Gastroesophageal sphincter (tissue), 4 donors: ENCODE data around the gene GDF7. TPM values are rescaled to one million over a fixed set of nuclear protein-coding genes. Genes with fewer than 3 reads are reported as not detected.

Experiments
- ATAC-seq: fragments of 150-250 bp; one replicate; pipeline ENCODE4 v1.9.1; 2016; ENCODE audit warnings: mild to moderate bottlenecking, moderate library complexity
- H3K27ac ChIP-seq, 4 donors: fragments of 200-600 bp; sonication (generic) in 3 of 4; 1 replicate in 3 of 4; 2 replicates in 1 of 4; pipeline ENCODE4 v1.5.1; 2016 to 2019
- H3K27me3 ChIP-seq: fragments of 200-600 bp; sonication (generic); one replicate; pipeline ENCODE4 v1.5.1; 2019
- H3K36me3 ChIP-seq, 2 donors: fragments of 200-600 bp; sonication (generic); one replicate each; pipeline ENCODE4 v1.5.1; 2019; ENCODE audit warnings: control low read depth in 1 of 2
- H3K4me1 ChIP-seq, 3 donors: fragments of 200-600 bp; sonication (generic); 1 replicate in 2 of 3; 2 replicates in 1 of 3; pipeline ENCODE4 v1.5.1; 2016 to 2019; ENCODE audit warnings: control low read depth in 2 of 3
- H3K4me3 ChIP-seq, 2 donors: fragments of 200-600 bp; sonication (generic); one replicate each; pipeline ENCODE4 v1.5.1; 2019; ENCODE audit warnings: mild to moderate bottlenecking in 1 of 2, moderate library complexity in 1 of 2
- H3K9me3 ChIP-seq, 3 donors: fragments of 200-600 bp; sonication (generic); one replicate each; pipeline ENCODE4 v1.5.1; 2017 to 2019; ENCODE audit warnings: control low read depth in 2 of 3
- CTCF ChIP-seq, 4 experiments: fragments of 200-600 bp in 2 of 4; fragments of 450-650 bp in 2 of 4; sonication (generic) in 1 of 4; IDR thresholded peaks; one replicate each; pipeline ENCODE4 v1.5.1; 2017 to 2019; ENCODE audit warnings: antibody characterized with exemption in 4 of 4, mild to moderate bottlenecking in 2 of 4, moderate library complexity in 2 of 4
- EP300 ChIP-seq: sonication (generic); formaldehyde crosslinking; IDR thresholded peaks from one replicate; pipeline ENCODE4 v1.6.1; 2017; ENCODE audit warnings: antibody characterized with exemption, mild to moderate bottlenecking
- POLR2A ChIP-seq, 2 donors: fragments of 450-650 bp; IDR thresholded peaks; one replicate each; pipeline ENCODE4 v1.6.1; 2017; ENCODE audit warnings: antibody characterized with exemption in 2 of 2, mild to moderate bottlenecking in 2 of 2, moderate library complexity in 1 of 2
- POLR2AphosphoS5 ChIP-seq: sonication (generic); formaldehyde crosslinking; IDR thresholded peaks from one replicate; pipeline ENCODE4 v1.6.1; 2017; ENCODE audit warnings: antibody characterized with exemption
- WGBS, 2 donors: methylation state at CpG; one replicate each; pipeline ENCODE4 v1.1.5; 2018; ENCODE audit warnings: low coverage in 1 of 2; 5-methylcytosine and 5-hydroxymethylcytosine counted together
- total RNA-seq, 4 donors: library from RNA; depleted of rRNA; stranded (reverse); fragments of >200 nt; gene quantifications; one replicate each; pipeline ENCODE4 v1.1.0, GENCODE V29; 2016

The GDF7 gene
- total RNA-seq, 4 donors from 2014 or later: 1.2 to 19.9 (median 15.3) TPM

- peak overlapping the region in 3 of 4 donors; percentile 2 to 30 (median 8) for H3K27ac ChIP-seq
- peaks cover 70% of the 10 kb centered on the region for H3K27me3 ChIP-seq
- peaks cover 0 to 93% (median 7%) of the 10 kb centered on the region in 3 donors for H3K4me1 ChIP-seq
Measured at GRCh38 chr2:20672201-20672951, 5.4 kb downstream of the GDF7 start.

GRCh38 chr2:20673686-20674308, 6.9 kb downstream of the GDF7 start:
- ATAC-seq: no peak
- no peak overlapping the region for H3K4me3 ChIP-seq
- H3K9me3 ChIP-seq: no peaks in the 10 kb centered on the region
- TF ChIP-seq CTCF (IDR thresholded peaks at IDR 0.05): no peak
- no peak for TF ChIP-seq EP300
- TF ChIP-seq POLR2A (IDR thresholded peaks at IDR 0.05): no peak
- TF ChIP-seq POLR2AphosphoS5: no peak
- no peaks in the 10 kb centered on the region for H3K36me3 ChIP-seq
- peaks cover 56% of the 10 kb centered on the region for H3K27me3 ChIP-seq
- peaks cover 0 to 92% (median 4%) of the 10 kb centered on the region in 3 donors for H3K4me1 ChIP-seq
- H3K27ac ChIP-seq: peak overlapping the region in 2 of 4 donors; percentile 61 to 65
- 55 to 70% methylated on average over 2 of the region's 5 CpGs for WGBS, 2 donors

More at GRCh38 chr2:20672201-20672951, 5.4 kb downstream of the GDF7 start:
- 25% methylated on average over 2 to 11 of the region's 18 CpGs for WGBS, 2 donors
- no peak for ATAC-seq
- Histone ChIP-seq H3K9me3 (no peaks in the 10 kb centered on the region), H3K36me3 (no peaks in the 10 kb centered on the region), H3K4me3 (no peak overlapping the region)
- no peak for TF ChIP-seq EP300
- TF ChIP-seq POLR2A (IDR thresholded peaks at IDR 0.05): no peak
- TF ChIP-seq POLR2AphosphoS5: no peak
- no peak for TF ChIP-seq CTCF (IDR thresholded peaks at IDR 0.05)

GRCh38 chr2:20674309-20674965, 7.5 kb downstream of the GDF7 start:
- H3K27ac ChIP-seq: peak overlapping the region in 3 of 4 donors; percentile 61 to 65 (median 62)
- ATAC-seq: no peak
- H3K36me3 ChIP-seq: peaks cover 0 to 2% of the 10 kb centered on the region in 2 donors
- TF ChIP-seq POLR2A (IDR thresholded peaks at IDR 0.05) (no peak), CTCF (IDR thresholded peaks at IDR 0.05) (no peak), POLR2AphosphoS5 (no peak), EP300 (no peak)
- H3K4me3 ChIP-seq: no peak overlapping the region
- peaks cover 50% of the 10 kb centered on the region for H3K27me3 ChIP-seq
- H3K9me3 ChIP-seq: no peaks in the 10 kb centered on the region
- 74 to 97% methylated on average over 5 to 6 of the region's 11 CpGs for WGBS, 2 donors
- peaks cover 0 to 88% (median 4%) of the 10 kb centered on the region in 3 donors for H3K4me1 ChIP-seq

GRCh38 chr2:20674974-20675679, 8.2 kb downstream of the GDF7 start:
- H3K4me3 ChIP-seq: no peak overlapping the region
- peaks cover 0 to 7% of the 10 kb centered on the region in 2 donors for H3K36me3 ChIP-seq
- H3K4me1 ChIP-seq: peaks cover 0 to 81% (median 4%) of the 10 kb centered on the region in 3 donors
- peak overlapping the region in 3 of 4 donors; percentile 61 to 65 (median 62) for H3K27ac ChIP-seq
- H3K27me3 ChIP-seq: peaks cover 43% of the 10 kb centered on the region
- no peak for TF ChIP-seq POLR2A (IDR thresholded peaks at IDR 0.05)
- no peak for TF ChIP-seq POLR2AphosphoS5
- no peak for TF ChIP-seq CTCF (IDR thresholded peaks at IDR 0.05)
- no peak for TF ChIP-seq EP300
- no peaks in the 10 kb centered on the region for H3K9me3 ChIP-seq
- ATAC-seq: peak; percentile 52
- WGBS, 2 donors: 37 to 80% methylated on average over 2 to 14 of the region's 16 CpGs
